ENCODE data around the gene AFAP1.

Gene AFAP1

DNA sequence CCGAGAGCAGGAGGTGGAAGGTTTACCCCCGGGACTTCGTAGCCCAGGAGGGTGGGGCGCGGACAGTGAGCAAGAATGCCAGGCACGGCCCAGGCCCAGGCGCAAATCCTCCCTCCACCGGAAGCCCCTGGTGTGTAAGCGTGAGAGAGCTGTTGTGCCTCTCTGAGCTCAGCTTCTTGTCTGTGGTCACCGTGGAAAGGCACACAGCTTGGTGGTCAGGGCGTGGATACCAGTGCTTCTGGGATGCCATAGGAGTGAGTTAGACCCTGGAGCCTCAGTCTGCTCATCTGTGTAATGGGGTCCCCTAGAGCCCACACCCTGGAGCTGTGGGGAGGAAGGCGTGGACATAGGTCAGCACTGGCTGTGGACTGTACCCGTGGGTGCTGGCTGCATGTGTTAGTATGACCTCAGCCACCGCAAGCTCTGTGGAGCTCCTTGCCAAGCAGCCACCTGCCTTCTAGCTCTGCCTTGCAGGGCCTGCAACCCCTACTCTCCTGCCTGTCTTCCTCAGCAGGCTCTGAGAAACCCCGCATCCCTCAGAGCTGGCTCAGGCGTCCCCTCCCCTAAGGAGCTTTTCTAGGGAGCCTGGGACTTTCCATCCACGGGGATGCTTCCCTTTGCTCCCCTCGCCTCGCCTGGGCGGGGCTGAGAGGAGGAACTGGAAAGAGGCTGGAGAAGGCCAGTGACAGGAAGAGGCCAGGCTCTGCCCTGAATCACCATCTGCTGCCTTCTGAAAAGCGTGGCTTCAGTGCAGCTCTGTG, 28.0 kb upstream of the AFAP1 start:
- DNase-seq = no peak

DNA sequence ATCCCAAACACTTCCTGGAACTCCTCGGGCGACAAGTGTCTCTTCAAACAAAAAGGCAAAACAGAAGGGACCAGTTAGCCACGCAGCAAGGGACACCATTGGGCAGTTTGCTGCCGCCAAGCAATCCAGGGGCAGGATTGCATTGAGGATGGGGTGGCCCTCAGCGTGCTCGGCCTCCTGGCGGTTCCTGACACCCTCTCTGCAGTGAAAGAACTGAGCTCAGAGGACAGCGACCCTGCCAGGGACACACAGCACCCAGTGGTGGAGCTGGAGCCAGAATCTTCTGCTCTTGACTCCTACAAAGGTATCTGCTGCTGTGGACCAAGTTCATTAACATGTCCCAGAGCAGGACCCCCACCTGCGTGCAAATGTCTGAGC, 27.4 kb upstream of the AFAP1 start:
- no peak for DNase-seq

DNA sequence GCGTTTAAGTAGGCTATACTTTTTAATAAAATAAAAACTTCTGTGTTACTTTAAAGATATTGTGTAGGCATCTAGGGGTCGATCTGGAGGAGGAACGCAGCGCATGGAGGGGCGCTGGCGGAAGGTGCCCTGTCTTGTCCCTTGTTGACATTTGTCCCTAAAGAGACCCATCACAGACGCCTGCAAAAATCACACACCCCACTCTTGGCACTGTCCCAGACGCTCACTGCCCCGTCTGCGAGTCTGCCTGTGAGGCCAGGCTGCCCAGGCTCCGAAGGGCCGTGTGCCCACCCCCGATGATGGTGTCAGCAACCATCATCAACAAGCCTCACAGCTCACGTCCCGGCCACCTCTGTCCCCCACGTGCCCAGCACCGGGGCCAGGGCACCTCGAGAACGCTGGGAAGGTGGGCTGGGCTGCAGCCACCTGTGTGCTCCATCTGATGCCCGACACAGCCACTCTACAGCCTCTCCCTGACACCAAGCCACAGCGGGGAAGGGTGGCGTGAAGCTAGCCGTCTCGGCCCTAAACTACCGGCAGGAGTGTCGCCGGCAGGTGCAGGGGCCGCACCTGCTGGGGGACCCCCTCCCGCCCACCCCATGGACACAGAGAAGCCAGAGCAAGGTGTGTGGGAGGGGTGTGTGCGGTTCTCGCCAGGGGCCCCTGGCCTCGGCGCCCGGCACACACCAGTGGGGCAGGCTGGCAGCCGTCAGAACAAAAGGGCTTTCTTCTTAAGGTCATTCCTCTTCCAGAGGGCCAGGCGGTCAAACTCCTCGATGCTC, 26.8 kb upstream of the AFAP1 start:
- DNase-seq = no peak

DNA sequence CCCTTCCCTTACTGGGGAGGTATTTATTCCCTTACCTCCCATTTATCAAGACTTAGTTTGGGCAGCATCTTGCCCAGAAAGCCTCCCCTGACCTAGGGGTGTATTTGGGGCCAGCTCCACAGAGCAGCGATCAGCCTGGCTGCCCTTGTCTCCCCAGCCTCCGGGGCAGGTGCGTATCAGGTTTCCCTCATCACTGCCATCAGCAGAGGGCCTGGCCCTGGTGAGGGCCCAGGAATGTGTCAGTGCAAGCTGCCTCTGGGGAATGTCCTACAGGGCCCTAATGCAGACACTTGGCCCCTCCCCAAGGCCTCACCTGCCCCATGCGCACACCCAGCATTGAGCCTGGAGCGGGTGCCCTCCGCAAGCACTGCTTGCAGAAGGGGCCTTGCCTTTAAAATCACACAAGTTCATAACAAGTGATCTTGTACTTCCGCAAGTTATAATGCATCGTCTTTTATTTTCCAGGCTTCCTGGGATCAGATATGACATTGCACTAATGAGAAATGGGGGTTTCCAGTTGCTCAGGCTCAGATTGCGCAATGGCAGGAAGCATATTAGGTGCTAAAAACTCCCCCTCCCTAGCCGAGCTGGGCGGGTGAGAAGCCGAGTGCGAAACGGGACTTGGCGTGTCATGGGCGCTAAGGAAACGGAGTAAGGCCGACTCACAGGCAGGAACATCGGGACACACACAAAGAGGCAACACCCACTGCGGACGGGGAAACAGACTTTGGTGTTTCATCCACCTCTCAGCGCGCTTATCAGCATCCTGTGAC, 25.4 kb upstream of the AFAP1 start:
- no peak for DNase-seq

DNA sequence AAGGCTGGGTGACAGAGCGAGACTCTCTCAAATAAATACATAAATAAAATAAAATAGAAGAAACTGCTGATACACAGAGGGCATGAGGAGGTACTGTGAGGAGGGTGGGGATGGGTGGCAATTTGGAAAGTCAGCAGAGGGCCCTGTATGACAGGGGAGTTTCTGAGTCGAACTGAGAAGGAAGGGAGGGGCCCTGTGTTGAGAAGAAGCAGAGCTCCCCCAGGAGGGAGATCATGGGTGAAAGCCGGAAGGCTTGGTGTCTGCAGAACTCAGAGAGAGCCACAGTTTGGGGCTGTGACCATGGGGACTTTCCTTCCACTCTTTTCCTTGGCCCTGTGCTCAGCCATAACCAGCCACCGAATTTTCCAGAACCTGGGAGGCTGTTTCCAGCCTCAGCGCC, 24.8 kb upstream of the AFAP1 start:
- no peak for DNase-seq

DNA sequence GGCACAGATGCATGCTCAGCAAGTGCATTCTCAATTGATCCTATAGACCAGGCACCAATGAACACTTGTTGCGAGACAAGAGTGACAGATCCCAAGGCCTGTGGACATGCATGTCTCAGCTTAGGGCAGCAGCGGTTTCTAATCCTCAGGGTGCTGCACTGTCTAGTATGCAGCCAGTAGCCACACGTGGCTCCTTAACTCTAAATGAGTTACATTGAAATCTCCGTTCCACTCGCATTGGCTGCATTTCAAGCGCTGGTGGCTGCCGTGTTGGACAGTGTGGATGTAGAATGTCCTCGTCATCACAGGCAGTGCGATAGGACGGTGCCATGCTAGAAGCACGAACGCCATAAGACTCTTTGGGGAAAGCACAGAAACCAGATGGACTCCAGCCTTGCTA, 24.0 kb upstream of the AFAP1 start:
- no peak for DNase-seq

DNA sequence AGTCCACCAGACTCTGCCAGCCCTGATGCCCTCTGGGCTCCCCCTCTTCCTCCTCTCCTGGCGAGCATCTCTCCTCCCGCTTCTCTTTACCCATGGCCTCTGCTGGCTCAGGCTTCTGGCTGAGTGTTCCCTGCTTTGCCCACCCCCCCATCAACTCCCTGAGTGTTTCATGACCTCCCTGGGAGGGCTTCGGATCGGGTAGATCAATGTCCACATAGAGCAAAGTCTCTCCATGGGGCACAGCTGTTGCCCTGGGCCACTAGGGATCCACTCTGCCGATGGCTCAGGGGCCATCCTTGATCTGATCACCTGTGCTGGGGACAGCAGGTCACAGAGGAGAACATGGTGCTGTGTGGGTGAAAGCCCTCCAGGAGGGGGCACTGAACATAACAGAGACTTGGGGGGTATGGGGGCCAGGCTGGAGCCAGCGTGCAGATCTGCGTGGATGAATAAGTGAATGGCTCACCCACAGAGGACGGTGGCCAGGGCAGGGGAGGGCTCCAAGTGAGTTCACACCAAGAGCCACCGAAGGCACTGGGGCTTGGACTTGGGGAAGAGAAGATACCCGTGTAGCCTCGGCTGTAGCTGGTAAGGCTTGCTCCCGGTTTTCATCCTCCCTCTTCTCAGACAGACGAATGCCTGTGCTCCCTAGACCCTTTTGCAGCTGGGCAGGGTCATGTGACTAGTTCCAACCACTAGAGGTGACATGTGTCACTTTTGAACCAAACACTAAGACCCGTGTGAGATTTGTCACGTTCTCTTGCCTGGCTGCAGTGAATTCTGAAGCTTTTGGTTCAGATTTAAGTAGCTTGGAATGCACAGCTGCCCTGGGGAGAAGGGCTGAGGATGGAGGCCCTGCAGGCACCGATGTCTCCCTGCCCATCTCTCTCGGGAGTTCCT, 23.2 kb upstream of the AFAP1 start:
- no peak for DNase-seq

DNA sequence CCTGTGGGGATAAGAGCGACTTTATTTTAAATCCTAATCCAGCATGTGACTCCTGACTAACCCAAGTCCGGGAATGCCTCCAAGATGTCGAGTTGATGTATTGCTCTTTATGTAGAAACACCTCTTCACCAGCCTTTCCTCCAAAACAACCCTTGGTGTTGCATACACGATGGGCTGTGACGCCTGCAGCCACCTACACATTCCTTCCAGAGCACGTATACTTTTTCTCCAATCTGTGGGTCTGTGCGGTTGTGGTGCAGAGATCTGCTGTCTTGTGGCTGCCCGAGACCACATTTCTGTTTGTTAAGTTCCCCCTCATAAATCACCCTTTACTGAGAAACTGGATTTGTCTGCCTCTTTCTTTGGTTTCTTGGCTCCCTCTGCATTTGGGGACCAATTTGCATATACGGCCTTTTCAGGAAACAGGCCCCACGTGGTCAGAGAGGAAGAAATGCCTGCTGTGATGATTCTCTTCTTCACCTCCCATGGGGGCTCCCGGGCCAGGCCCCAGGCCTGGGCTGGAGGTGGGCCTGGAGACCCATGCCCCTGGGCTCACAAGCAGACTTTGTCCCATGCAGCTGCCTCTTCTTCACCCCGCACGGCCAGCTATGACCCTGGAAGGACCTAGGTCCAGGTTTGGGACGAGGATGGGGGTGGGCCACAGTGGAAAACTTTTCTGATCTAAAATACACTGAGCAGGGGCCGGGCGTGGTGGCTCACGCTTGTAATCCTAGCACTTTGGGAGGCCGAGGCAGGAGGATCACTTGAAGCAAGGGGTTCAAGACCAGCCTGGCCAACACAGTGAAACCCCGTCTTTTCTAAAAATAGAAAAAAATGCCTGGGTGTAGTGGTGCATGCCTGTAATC, 21.4 kb upstream of the AFAP1 start:
- DNase-seq = no peak

DNA sequence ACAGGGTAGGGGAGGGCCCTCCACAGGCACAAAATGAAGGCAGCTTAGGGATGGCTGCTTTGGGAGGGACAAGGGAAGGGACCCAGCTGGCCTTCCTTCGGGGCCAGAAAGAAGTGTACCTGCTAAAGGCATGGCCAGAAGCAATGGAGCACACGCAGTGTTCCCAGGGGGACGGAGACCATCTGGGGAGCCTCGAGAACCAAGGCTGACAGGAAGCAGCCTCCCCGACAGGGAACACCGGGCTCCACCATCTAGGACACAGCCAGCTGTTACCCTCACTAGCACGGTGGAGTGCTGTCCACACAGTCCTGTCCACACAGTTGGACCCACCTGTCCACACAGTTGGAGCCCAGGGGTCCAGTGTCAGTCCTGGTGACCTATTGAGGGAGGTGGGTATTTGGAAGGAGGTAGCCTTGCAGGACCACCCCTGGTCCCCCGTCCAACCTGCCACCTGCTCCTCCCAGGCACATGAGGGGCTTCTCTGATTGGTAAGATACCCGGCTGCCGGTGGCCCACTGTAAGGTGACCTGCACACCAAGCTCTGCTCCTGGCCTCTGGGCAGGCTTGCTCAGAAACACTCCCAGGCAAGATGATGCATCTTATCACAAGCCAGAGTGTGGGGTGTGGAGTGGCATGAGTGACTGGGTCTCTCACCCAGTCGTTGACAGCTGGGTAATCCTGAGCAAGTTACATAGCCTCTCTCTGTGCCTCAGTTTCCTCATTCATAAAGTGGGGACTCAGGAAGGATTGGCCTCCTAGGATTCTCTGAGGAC, 20.5 kb upstream of the AFAP1 start:
- DNase-seq = peak; percentile 36

DNA sequence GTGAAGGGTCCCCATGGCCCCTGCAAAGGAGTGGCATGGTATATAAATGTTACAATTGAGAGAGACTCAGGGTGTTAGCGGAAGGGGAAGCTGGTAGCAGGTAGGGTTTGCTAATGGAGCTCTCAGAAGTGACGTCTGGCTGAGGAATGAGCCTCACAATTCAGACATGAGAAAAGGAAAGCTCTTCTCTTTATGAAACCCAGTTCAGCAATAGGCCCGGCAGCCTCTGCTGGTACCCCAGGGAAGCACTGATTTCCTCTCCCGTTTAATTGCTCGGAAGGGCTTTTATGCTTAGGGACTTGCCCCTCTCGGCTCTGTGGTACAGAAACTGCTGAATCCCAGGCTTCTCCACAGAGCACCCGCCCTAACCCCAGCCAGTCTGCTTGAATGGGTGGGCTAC, 19.4 kb upstream of the AFAP1 start:
- no peak for DNase-seq

DNA sequence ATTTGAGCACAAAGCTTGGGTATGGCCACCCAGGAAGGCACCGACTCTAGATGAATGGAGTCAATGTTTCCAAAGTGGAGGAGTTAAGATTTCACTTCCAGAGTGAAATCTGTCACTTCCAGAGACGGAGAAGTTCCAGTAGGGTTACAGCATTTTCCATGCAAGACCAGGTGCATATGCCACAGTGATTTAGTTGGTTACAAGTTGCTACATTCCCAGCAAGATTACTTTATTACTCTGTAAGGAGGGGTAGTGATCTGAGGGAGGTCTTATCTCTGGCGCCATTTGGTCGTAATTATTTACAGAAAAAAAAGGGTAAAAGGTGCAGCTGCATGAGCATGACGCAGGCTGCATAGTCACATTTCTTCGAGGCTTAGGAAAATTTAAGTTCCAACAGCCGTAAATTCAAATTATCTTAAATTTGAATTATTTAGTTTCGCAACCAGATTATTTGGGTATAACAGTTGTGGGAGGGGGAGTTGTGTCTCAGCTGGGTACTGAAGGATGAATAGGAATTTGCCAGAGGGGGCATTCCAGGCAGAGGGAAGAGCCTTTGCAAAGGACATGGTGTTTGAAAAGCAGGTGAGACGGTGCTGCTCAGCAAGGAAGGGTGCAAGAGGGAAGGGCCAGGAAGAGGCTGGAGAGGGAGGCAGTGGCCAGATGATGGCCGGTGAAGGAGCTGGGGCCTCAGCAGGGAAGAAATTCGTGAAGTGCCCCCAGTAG, 17.4 kb upstream of the AFAP1 start:
- DNase-seq = no peak

DNA sequence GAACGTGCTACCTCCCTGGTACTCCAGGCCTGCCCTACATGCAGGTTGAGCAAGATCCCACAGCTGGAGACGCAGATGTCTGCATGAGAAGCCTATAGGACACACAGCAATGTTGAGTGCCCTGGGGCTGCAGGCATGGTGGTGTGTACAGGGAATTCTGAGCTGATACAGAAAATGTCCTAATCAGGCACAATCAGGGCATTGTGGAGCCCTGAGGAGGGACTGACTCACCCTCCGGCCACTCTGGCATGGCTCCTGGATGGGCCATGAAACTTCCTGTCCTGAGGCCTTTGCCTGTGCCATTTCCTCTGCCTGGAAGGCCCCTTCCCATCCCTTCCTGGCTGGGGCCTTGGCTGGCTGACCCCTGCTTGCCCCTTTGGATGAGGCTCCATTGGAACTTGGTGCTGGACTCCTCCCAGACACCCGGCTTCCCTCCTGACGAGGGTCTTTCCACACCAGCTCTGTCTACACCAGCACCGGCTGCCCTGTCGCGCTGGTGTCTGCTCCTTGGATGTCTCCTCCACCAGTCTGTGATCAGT, 16.7 kb upstream of the AFAP1 start:
- no peak for DNase-seq

DNA sequence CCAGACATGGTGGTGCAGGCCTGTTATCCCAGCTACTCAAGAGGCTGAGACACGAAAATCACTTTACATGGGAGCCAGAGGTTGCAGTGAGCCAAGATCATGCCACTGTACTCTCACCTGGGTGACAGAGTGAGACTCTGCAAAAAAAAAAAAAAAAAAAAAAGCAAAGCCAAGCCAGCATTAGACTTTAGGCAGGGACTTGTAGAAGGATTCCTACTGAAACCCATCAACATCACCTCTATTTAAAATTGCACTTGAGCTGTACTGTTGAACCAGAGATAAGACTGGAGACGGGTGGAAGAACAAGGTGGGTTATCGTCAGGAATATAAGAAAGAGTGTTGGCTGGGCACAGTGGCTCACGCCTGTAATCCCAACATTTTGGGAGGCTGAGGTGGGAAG, 15.7 kb upstream of the AFAP1 start:
- no peak for DNase-seq

DNA sequence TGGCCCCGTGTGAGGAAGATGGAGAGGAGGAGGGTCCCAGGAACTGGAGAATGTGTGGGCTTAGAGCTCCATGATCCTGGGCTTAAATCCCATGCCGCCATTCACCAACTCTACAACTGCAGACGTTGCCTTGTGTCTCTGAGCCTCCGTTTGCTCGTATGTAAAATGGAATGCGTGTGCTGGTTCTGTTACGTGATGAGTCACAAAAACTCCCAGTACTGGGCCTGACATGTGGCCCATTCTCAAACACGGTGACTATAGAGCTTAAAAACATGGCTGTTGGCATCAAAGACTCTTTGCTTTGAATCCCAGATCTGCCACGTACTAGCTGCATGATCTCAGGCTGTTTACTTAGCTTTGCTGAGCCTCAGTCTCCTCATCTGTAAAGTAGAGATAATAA, 13.0 kb upstream of the AFAP1 start:
- no peak for DNase-seq

DNA sequence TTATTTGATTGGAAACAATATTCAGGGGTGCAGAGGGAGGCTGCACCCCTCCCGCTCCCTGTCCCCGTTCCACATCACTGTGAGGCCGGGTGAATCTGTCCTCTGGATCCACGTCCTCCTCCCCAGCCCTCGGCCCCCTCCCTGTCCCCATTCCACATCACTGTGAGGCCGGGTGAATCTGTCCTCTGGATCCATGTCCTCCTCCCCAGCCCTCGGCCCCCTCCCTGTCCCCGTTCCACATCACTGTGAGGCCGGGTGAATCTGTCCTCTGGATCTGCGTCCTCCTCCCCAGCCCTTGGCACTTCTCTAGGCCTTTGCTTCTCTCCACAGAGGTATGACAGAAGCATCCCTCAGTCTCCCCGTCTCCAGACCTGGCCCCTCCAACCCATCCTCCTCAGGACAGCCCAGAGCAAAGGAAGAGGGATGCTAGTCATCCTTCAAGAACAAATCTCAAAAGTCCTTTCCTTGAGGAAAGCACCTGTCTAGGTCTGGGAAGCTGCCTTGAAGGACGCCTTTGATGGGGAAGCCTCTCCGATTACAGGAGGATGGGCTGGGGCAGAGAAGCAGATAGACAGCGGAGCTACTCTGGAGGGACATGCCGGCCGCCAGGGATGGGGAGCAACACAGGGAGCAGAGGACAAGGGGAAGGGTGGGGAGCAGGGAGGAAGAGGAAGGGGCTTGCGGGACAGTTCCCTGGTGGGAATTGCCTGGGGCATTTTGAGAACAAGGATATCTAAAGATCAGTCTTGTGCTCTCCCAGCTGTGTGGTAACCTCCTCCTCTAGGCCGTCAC, 10.8 kb upstream of the AFAP1 start:
- no peak for DNase-seq

DNA sequence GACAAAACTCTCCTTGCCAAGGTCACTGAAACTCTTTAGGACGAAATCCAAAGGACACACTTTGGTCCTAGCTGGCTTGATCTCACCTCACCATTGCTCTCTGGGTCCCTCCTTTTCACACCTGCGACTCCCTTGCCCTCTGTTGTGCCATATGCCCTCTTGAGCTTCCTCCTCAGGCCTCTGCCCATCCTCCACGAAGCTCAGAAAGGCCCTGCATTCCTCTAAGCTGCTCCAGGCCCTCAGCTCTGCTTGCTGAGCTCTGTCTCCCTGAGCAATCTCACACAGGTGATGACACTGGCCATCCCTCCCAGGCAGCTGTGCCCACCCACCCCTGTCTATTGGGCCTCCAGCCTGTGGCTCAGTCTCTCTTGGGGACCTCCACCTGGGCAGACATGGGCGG, 10.1 kb upstream of the AFAP1 start:
- DNase-seq = no peak

DNA sequence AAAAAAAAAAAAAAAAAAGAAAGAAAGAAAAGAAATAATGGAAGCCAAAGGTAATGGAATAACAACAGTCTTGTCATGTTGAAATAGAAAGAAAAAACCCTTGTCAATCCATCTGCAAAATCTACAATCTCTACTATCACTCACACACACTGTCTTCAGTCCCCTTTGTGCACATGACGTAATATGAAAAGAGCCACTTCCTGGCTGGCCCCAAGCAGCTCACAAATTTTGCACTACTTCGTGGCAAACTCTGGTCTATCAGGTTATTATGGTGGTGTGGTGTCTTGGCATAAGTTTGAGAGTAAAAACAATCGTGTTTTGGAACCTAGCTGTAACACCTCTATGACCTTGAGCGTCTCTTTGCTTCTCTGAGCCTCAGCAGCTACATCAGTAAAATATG, 8.3 kb upstream of the AFAP1 start:
- no peak for DNase-seq

DNA sequence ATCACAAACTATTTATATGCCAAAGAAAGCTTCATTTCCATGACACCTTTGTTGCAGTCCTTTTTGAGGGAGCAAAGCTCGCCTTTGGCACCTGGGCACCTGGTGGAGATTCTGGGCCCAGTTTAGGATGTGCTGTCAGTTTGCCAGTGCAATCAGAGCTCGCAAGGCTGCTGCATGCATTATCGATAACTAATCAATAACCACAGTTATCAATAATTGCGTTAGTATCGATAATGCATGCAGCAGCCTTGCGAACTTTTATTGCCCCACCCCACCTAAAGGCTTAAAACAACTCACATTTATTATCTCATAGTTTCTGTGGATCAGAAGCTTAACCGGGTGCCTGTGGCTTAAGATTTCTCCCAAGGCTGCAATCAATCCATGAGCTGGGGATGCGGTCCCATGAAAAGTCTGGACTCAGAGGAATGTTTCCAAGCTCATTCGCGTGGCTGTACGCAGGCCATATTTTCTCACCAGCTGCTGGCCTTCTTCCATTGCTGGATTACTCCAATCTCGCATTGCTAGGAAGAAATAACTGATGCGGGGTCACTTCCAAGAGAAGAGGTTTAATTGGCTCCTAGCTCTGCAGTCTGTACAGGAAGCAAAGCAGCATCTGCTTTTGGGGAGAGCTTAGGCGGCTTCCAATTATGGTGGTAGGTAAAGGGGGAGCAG, 6.2 kb upstream of the AFAP1 start:
- no peak for DNase-seq

Measured in NCI-H2171 (cell line).